ENCODE data around the gene FAH.

FAH gene

DNA sequence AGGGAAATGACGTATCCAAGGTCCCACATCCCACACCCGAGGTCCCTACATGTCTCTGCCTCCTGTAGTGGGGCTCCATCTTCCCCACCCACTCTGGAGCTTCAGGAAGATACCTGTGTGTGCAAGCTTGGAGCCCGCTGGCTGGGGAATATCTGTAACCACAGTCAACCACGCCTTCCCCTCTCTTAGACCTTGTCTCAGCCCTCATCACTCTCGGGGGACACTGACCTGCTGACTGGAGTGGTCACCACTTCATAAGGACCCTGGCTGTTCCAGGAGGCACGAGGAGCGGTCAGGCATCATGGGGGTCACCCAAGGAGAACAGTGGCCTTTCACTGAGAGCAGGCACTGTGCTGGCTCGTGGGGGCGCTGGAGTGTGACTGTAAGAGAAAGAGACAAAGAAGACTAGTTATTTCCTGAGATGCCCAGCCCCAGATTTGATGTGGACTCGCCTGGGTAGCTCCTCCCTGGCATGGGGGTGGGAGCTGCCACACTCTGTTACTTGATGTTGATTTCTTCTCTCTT is 50.6 kb downstream of the FAH start:
- H3K4me3 ChIP-seq (ENCODE audit: low read depth, low read length) = no peak overlapping the region
- TF ChIP-seq, protein P1, sequence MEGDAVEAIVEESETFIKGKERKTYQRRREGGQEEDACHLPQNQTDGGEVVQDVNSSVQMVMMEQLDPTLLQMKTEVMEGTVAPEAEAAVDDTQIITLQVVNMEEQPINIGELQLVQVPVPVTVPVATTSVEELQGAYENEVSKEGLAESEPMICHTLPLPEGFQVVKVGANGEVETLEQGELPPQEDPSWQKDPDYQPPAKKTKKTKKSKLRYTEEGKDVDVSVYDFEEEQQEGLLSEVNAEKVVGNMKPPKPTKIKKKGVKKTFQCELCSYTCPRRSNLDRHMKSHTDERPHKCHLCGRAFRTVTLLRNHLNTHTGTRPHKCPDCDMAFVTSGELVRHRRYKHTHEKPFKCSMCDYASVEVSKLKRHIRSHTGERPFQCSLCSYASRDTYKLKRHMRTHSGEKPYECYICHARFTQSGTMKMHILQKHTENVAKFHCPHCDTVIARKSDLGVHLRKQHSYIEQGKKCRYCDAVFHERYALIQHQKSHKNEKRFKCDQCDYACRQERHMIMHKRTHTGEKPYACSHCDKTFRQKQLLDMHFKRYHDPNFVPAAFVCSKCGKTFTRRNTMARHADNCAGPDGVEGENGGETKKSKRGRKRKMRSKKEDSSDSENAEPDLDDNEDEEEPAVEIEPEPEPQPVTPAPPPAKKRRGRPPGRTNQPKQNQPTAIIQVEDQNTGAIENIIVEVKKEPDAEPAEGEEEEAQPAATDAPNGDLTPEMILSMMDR (IDR thresholded peaks at IDR 0.05; ENCODE audit: low read depth, low read length) = no peak

DNA sequence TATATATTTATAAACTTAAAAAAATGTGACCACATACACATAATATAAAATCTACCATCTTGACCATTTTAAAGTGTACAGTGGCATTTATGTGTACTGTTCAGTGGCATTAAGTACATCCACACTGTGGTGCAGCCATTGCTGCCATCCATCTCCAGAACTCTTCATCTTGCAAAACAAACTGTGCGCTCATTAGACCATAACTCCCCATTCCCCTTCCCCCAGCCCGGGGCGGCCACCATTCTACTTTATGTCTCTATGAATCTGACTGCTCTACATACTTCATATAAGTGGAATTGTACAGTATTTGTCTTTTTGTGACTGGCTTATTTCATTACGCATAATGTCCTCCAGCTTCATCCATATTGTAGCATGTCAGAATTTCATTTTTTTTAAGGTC is 51.4 kb downstream of the FAH start:
- TF ChIP-seq, protein P1 (IDR thresholded peaks at IDR 0.05; ENCODE audit: low read depth, low read length) = no peak

DNA sequence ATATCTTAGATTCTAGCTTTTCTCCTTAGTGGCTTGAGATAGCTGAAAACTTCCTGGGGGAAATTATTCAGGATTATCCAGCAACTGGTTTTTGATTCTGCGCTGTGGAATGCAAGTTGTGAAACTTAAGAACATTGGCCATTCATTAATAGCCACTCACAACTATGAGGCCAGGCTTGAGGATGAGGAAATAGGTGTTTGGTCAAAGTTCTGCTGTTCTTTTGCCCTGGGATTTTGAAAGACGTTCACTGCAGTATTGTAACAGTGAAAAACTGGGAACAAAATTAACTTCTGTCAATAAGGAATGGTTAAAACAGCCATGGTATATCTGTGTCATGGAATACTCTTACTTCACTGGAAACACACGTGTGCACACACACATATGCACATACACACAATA is 55.1 kb downstream of the FAH start:
- H3K4me3 ChIP-seq (ENCODE audit: low read depth, low read length) = no peak overlapping the region
- TF ChIP-seq, protein P1 (IDR thresholded peaks at IDR 0.05; ENCODE audit: low read depth, low read length) = no peak

More for the DNA sequence above, 51.4 kb downstream of the FAH start:
- H3K4me3 ChIP-seq (ENCODE audit: low read depth, low read length) = no peak overlapping the region

DNA sequence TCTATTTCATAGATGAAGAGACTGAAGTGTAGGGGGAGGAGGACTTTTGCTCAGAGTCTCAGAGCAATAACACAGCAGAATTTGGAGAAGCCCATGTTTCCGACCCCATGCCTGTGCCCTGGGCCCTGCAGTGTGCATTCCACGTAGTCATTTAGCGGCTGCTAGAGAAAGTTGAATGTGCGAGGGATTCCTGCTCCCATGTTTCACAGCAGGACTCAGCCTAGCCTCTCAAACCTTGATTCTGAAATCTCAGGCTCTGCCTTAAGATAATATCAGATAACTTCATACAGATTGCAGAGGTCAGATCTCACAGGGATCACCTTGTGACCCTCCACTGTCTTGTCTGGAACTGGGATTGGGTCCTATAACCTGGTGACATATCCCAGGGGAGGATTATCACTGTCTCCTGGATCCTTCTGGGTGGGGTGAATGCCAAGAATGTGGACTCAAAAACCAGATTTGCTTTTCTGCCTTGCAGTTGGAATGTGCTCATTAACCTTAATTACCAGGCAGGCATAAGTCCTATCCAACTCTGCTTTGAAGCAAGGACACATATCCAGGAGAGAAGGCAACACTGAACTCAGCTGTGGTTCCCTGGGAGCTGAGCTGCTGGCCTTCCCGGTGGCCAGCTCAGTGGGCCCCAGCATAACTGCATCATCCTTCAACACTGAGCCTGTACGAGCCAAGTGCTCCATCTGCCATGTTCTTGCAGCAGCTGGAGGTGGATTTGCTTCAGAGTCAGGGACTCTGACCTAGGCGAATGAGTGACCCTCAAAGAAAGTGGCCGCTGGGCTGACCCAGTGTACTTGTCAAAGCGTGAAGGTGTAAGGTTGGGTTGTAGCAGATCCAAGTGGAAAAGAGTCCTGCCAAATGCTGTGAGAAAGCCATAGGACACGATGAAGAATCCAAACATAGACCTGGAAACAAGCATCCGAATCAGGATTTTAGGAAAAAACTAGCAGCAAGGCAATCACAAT is 56.2 kb downstream of the FAH start:
- TF ChIP-seq, protein P1 (IDR thresholded peaks at IDR 0.05; ENCODE audit: low read depth, low read length) = no peak
- no peak overlapping the region for H3K4me3 ChIP-seq (ENCODE audit: low read depth, low read length)

DNA sequence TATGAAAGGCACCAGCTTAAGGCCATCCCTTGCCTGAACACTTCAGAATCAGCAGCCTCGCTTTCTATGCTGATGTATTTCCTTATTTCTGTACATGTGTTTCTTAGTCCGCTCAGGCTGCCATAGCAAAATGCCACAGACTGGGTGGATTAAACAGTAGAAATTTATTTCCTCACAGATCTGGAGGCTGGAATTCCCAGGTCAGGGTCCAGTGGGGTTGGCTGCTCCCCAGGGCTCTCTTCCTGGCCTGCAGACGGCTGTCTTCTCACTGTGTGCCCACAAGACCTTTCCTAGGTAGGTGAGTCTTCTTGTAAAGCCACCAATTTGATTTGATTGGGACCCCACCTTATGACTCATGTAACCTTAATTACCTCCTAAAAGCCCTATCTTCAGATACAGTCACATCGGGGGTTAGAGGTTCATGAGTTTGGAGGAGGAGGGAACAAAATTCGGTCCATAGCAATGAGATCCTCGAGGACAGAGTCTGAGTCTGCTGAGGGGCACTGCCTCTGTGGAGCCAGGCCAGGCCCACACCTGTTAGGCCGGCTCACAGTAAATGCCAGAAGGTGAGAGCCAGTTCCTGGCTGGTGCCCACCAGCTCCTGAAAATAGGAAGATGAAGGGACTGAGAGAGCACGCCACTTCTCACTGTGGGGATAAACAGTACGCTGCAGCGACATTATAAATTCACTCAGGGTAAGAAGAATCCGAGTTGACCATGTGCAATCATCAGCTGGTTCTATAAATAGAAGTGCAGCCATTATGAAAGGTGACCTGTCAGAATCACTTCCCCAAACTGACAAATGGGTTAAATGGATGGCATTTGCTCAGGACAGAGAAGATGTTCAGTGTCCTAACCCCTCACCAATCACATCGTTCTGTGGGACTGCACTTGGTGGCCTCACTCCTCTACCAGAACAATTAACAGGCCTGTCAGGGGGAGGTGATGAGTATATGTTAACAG is 58.1 kb downstream of the FAH start:
- H3K4me3 ChIP-seq (ENCODE audit: low read depth, low read length) = no peak overlapping the region
- TF ChIP-seq, protein P1 (IDR thresholded peaks at IDR 0.05; ENCODE audit: low read depth, low read length) = no peak

DNA sequence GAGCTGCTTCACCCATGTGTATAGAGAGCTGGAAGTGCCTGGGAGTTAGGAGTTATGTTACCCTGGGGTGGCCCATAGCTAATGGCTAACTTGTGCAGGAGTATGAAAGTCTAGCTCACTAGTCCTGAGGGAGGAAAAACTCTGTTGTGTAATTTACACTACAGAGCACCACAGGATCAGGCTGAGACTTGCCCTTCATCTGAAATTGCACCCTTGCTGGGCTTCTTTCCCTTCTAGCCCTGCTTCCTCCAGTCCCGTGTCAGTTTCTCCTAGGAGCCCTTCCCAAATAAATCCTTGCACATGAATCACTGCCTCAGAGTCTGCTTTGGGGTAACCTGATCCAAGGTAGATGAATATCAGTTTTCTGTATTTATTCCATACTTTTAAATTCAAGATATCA is 59.2 kb downstream of the FAH start:
- TF ChIP-seq, protein P1 (IDR thresholded peaks at IDR 0.05; ENCODE audit: low read depth, low read length) = no peak
- no peak overlapping the region for H3K4me3 ChIP-seq (ENCODE audit: low read depth, low read length)
